Embryonic facial prominence (tissue), 1 donor: ENCODE results near the gene SNAP91.

Source experiments
- DNase-seq: peaks from one replicate; pipeline ENCODE4 v3.0.0-alpha.2; 2016; ENCODE audit errors: extremely low spot score

Gene SNAP91

DNA sequence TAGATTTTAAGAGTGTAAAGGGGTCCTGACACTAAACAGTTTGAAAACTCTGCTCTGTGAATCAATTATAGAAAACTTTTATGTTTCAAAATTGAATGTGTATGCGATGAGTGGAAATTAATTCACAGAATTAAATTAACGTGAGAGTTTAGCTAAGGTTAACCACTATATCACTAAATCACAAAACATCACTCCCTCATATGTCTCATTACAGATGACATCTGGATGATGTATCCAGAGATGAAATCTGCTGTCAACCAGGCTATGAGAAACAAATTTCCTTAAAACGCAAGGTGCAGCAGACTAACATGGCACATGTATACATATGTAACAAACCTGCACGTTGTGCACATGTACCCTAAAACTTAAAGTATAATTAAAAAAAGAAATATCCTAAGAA, 169.2 kb downstream of the SNAP91 start:
- no peak for DNase-seq

DNA sequence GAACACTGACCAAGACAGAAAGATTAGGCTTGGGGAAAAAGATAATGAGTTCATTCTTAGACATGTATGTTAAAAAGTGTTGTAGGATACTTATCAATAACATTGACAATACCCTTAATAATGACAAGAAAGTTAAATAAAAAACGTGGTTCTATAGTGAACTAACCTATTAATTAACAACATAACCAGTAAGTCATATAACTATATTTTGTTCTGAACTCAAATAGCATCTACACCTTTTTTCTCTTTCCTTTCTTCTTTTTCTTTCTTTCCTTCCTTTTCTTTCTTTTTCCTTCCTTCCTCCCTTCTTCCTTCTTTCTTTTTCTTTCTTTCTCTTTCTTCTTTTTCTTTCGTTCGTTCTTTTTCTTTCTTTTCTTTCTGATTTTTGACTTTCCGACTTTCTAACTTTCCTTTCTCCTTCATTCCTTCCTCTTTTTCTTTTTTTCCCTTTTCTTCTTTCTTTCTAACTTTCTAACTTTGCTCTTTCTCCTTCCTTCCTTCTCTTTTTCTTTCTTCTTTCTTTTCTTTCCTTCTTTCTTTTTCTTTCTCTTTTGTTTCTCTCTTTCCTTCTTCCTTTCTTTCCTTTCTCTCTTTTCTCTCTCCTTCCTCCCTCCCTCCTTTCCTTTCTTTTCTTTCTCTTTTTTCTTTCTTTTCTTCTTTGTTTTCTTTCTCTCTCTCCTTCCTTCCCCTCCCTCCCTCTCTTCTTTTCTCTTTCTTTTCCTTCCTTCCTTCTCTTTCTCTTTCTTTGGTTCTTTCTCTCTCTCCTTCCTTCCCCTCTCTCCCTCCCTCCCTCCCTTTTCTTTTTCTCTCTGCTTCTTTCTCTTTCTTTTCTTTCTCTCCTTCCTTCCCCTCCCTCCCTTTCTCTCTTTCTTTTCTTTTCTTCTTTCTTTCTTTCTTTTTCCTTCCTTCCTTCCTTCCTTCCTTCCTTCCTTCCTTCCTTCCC, 172.0 kb downstream of the SNAP91 start:
- DNase-seq: no peak

DNA sequence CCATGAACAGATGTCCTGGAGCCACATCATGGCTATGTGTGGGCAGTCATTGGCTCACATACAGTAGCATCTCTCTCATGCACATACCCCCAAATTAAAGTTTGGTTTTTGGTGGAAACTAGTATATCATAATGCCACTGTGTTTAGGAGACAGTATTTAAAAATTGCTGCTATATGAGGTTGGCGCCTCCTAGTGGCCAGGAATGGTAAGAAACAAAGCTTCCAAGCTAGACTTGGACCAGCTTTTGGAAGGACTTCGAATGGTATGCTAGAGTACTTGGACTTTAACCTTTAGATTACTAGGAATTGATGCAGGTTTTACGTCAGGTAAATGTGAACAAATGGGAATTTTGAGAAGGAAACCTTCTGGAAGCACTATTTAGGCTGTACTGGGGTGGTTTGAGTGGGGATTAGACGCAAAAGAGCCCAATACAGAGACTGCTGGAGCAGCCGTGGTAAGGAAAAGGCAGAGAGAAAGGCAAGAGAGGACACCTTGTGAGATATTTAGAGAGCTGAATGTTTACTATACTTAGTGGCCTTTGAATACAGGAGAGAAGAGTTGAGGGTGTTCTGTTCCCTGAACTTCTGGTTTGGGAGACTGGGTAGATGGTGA, 172.8 kb downstream of the SNAP91 start:
- DNase-seq: no peak

DNA sequence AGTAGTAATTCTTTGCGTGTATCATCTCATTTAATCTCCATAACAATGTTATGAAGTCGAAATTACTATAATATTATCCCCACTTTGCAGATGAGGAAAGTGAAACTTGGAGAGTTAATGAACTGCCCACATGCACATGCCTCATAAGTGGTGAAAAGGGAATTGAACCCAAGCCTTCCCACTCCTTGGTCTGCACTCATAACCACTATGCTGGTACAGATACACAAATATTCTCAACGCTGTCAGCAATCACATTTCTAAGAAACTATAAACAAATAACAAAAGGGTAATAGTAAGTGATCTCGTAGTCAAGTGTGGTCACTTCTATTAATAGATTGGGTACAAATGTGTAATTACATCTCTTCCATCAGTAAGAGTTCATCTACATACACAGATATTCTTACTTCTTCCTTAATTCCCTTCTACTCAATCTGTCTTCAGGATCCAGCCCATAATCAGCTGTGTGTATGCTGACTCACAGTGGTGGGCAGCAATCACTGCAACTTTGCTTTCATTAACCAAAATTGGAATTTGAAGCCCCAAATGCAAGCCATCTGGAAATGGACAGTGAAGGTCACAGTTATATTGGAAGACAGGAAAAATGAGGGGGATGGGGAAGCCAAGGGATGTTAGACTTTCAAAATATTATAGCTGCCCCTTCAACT, 190.0 kb downstream of the SNAP91 start:
- no peak for DNase-seq

DNA sequence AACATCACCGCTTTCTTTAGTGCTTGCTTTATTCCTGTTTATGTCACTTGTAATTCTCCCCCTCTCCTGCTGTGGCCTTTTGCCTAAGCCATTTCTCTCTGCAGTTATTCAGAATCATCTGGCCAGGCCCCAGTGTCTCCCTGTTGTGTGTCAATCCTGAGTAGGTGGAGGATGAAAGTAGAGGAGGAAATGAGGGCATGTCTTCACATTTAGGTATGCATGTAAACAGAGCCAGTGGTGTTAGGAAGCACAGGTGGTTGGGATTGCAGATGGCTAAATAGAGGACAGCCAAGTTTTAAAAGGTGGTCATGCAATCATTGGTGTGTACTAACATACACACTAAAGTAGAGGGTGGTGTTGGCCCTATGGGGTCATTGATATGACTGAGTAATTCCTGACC, 191.4 kb downstream of the SNAP91 start:
- DNase-seq: no peak

DNA sequence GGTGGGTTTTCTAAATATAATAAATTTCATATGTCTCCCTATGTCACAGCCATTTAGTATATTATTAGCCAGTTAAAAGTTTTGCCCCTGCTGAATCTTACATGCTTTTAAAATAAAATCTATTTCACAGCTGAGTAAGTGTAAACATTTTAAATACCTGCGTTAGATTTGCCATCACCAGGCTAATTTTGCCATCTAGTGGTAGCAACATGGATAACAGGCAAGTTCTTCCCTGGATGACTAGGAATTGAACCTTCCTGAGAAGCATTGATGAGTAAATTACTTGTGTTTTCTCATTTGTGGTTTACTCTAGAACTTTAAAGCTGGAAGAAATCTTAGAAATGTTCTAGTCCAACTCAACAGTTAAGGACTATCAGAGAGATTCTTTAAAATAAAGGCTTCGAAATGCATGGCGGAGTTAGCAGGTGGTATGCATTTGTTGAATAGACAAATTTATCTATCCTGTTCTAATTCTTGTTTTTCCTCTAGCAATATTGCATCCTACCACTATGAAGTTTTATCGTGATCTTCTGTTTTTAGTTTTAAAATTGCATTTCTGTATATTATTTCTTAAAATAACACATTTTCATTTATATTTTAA, 193.9 kb downstream of the SNAP91 start:
- no peak for DNase-seq

DNA sequence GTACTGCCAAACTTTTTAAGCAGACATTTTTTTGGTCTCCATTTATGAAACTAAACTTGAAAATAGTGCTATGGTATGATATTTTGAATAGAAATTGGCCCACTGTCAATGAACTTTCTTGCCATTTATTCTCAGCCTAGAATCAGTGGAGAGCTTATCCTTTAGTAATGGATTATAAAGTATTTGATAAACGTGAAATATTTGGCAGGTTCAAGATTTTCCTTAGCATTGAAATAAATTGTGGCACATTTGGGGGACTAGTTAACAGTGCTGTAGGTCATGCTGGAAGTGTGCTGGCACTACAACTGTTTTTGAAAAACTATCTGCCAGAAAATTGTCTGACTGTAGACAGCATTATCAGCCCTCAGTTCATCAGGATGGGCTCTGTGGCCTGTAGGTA, 194.4 kb downstream of the SNAP91 start:
- peak; percentile 33 for DNase-seq

DNA sequence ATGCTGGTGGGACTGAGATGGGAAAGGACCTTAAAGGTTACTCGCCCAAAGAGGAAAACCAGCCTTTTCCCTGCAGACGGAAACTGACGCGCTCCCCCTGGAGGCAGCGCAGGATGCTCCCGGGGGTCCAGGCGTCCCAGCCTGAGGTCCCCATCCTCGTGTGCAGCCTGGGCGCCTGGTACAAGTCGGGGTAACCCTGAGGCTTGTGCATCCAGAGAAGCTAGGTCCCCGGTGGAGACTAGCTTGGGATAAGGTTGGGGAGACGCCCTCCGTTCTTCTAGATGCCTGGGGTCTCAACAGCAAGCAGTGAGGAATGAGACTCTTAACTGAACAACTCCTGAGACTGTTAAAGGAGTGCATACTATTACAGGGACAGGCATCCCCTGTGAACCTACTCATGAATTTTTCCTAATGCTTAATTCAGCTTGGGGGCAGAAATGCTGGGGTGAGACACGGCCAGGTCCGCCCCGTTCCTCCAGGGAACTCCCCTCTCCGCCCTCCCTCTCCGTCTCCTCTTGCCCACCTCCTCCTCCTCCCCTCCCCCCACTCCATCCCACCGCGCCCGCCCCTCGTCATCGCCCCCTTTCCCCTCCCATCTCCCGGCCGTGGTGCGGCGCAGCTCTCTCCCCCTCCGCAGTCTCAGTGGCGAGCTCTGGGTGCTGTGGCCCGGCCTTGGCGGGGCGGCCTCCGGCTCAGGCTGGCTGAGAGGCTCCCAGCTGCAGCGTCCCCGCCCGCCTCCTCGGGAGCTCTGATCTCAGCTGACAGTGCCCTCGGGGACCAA, 196.8 kb downstream of the SNAP91 start, which contains the start of gene PRSS35:
Gene PRSS35, plus strand, starts transcription at position 634 of the 781 bp plus-strand sequence. CDS start 10,908 bp downstream, outside the sequence.
- no peak for DNase-seq

DNA sequence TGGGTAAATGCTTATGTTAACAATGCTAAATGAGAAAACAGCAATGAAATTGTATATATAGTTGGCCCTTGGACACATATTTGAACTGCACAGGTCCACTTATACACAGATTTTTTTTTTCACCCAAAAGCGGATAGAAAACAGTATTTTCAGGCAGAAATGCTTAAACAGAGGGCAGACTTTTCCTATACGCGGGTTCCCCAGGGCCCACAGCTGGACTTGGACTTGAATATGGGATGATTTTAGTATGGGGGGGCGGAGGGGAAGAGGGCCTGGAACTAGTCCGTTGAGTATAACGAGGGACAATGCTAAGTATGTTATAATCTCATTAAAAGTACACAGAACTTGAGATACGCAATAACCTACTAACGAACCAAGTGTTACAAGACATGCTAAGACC, 197.6 kb downstream of the SNAP91 start:
- no peak for DNase-seq

DNA sequence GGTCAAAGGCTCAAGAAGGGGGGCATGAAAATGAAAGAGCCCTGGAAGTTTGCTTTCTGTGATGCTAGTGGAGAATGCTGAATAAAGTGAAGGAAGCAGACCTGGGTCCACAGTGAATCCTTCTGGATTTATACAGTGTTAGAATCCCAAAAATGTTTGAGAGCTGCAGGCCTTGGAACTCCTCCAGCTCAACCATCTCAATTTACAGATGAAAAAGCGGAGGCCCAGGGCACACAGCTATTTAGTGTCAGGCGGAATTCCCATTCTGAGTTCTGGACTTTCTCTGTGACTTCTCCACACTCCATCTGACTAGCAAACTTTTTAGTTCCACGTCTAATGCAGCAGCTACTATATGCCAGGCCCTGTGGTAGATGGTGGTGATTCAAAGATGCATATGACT, 198.1 kb downstream of the SNAP91 start:
- DNase-seq: no peak

DNA sequence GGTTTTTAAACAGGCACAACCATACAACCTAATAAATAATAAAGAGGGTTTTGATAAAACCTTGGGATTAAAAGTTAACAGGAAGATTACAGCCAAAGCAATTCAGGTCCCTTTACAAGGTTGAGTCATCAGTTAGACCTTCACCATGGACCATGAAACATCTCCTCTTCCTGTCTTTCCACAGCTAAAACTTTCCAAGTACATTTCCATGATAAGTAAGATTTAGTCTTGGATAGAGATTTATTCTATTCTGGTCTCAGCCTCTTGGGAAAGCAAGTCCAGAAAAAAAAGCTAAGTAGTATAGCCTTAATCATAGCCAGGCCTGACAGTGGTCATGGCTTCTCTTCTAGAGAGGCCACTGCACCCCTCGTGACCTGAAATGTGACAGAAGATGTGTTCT, 199.5 kb downstream of the SNAP91 start:
- DNase-seq: no peak

DNA sequence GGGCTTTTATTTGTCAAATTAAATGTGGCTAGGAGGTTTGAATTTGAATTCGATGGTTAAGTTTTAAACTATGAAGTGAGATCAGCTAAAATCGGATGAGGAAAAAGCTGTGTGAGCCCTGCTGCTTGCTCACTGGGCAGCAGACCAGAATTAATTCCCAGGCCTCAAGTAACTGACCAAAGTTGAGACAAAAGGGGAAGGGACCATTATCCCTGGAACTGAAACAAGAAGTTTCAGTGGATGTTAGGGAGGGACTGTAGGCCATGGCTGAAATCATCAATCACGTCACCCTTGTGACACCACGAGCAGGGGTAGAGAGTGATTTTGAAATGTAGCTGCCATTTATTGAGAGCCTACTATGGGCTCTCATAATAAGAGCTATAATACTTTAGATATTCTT, 203.5 kb downstream of the SNAP91 start:
- DNase-seq: no peak
